ENCODE data around the gene SKAP2.

SKAP2 gene

GRCh38 chr7:26868841-26869495 is 4.6 kb upstream of the SKAP2 start:
- H3K27me3 ChIP-seq (ENCODE audit: control insufficient read depth in 1 of 2, insufficient read depth in 2 of 2, low read length in 2 of 2), result peaks cover 0 to 7% of the 10 kb centered on the region in 2 donors
- H3K4me3 ChIP-seq (ENCODE audit: low read depth in 1 of 2, low read length in 2 of 2), result no peak overlapping the region
- H3K27ac ChIP-seq (ENCODE audit: low read depth, low read length), result no peak overlapping the region

DNA sequence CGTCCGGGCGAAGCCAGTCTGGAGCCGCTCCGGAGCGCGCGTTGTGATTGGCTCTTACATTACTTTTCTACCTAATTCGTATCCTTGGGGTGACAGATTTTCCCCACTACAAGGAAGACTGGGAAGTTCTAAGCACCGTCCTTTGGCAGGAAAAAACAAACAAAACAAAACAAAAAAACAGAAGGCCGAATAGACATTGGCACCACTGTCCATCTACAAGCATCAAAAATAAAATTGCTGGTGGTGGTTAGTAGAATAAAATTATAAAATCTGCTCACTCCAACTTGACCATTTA is 651 bp upstream of the SKAP2 start:
- no peaks in the 10 kb centered on the region for H3K4me1 ChIP-seq (ENCODE audit: insufficient read depth, low read length)
- H3K27me3 ChIP-seq (ENCODE audit: control insufficient read depth in 1 of 2, insufficient read depth in 2 of 2, low read length in 2 of 2), result peaks cover 0 to 23% of the 10 kb centered on the region in 2 donors
- no peak overlapping the region for H3K9ac ChIP-seq (ENCODE audit: low read length)
- H3K36me3 ChIP-seq (ENCODE audit: insufficient read depth, low read length), result no peaks in the 10 kb centered on the region
- H3K9me3 ChIP-seq (ENCODE audit: low read length), result no peaks in the 10 kb centered on the region
- H3K27ac ChIP-seq (ENCODE audit: low read depth, low read length), result peak overlapping the region; percentile 24
- H3K4me3 ChIP-seq (ENCODE audit: low read depth in 1 of 2, low read length in 2 of 2), result peak overlapping the region; percentile 58 to 71

More at GRCh38 chr7:26868841-26869495, 4.6 kb upstream of the SKAP2 start:
- no peaks in the 10 kb centered on the region for H3K9me3 ChIP-seq (ENCODE audit: low read length)
- no peaks in the 10 kb centered on the region for H3K4me1 ChIP-seq (ENCODE audit: insufficient read depth, low read length)
- no peaks in the 10 kb centered on the region for H3K36me3 ChIP-seq (ENCODE audit: insufficient read depth, low read length)
- H3K9ac ChIP-seq (ENCODE audit: low read length), result no peak overlapping the region

DNA sequence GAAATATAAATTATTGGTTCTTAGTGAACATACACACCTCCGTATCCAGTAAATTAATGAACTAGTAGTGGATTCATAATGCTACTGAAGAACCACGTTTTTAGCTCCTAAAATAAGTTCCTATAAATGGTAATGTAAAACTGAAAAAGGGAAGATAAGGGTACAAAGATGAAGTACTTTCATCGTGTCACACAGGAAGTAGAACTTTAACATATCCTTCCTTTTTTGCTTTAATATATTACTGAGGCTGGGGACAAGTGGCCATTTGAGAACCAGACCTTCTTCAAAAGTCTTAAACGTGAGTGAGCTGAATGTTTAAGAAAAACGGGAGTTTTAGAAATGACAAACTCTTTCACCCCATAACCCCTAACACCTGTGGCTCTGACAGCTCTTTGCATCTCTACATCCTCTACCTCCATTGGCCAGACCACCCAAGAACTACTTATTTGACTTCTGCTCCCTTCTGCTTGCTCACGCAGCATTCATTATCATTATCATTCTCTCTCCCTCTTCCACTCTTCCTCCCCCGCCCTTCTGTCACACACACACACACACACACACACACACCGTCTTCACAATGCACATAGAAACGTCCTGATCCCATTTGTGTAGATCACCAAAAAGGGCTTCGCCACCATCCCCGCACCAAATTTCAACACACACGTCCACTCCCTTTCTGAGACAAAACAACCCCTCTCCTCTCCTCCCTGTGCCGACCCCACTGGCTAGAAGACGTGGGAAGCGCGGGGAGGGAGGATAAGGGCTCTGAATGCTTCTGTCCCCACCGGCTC is 677 bp downstream of the SKAP2 start:
- H3K27ac ChIP-seq (ENCODE audit: low read depth, low read length), result peak overlapping the region; percentile 79
- H3K9me3 ChIP-seq (ENCODE audit: low read length), result no peaks in the 10 kb centered on the region
- H3K36me3 ChIP-seq (ENCODE audit: insufficient read depth, low read length), result no peaks in the 10 kb centered on the region
- H3K4me1 ChIP-seq (ENCODE audit: insufficient read depth, low read length), result no peaks in the 10 kb centered on the region
- peaks cover 0 to 25% of the 10 kb centered on the region in 2 donors for H3K27me3 ChIP-seq (ENCODE audit: control insufficient read depth in 1 of 2, insufficient read depth in 2 of 2, low read length in 2 of 2)
- peak overlapping the region; percentile 58 to 71 for H3K4me3 ChIP-seq (ENCODE audit: low read depth in 1 of 2, low read length in 2 of 2)
- H3K9ac ChIP-seq (ENCODE audit: low read length), result peak overlapping the region; percentile 41

GRCh38 chr7:26862834-26863233 is 1.6 kb downstream of the SKAP2 start:
- Histone ChIP-seq H3K27ac (ENCODE audit: low read depth, low read length) (no peak overlapping the region), H3K36me3 (ENCODE audit: insufficient read depth, low read length) (no peaks in the 10 kb centered on the region), H3K4me3 (ENCODE audit: low read depth in 1 of 2, low read length in 2 of 2) (no peak overlapping the region), H3K9me3 (ENCODE audit: low read length) (no peaks in the 10 kb centered on the region), H3K4me1 (ENCODE audit: insufficient read depth, low read length) (no peaks in the 10 kb centered on the region), H3K9ac (ENCODE audit: low read length) (no peak overlapping the region), H3K27me3 (ENCODE audit: control insufficient read depth in 1 of 2, insufficient read depth in 2 of 2, low read length in 2 of 2) (peaks cover 0 to 28% of the 10 kb centered on the region in 2 donors)

DNA sequence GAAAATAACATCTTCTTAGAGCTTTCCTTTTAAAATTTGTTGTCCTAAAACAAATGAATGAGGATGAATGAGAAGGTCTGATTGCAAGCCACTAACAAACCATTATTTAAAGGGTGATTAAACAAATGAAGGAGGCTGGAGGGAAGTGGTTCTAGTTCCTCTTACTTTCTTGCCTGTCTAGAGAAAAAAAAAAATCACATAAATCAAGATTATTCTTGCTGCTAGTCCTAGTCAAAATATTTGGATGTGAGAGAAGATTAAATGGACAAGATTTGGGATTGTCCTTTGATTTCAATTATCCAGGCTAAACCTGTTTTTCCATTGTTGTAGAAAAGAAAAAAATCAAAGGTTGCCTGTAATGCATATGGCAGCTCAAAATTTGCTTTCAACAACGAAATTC is 3.3 kb downstream of the SKAP2 start:
- no peak overlapping the region for H3K27ac ChIP-seq (ENCODE audit: low read depth, low read length)

GRCh38 chr7:26860361-26860760 is 4.0 kb downstream of the SKAP2 start:
- Histone ChIP-seq H3K36me3 (ENCODE audit: insufficient read depth, low read length) (no peaks in the 10 kb centered on the region), H3K9ac (ENCODE audit: low read length) (no peak overlapping the region), H3K9me3 (ENCODE audit: low read length) (no peaks in the 10 kb centered on the region), H3K27ac (ENCODE audit: low read depth, low read length) (no peak overlapping the region), H3K27me3 (ENCODE audit: control insufficient read depth in 1 of 2, insufficient read depth in 2 of 2, low read length in 2 of 2) (peaks cover 4 to 31% of the 10 kb centered on the region in 2 donors), H3K4me3 (ENCODE audit: low read depth in 1 of 2, low read length in 2 of 2) (no peak overlapping the region), H3K4me1 (ENCODE audit: insufficient read depth, low read length) (no peaks in the 10 kb centered on the region)

More for the DNA sequence above, 3.3 kb downstream of the SKAP2 start:
- Histone ChIP-seq H3K36me3 (ENCODE audit: insufficient read depth, low read length) (no peaks in the 10 kb centered on the region), H3K9me3 (ENCODE audit: low read length) (no peaks in the 10 kb centered on the region), H3K4me1 (ENCODE audit: insufficient read depth, low read length) (no peaks in the 10 kb centered on the region), H3K4me3 (ENCODE audit: low read depth in 1 of 2, low read length in 2 of 2) (no peak overlapping the region), H3K9ac (ENCODE audit: low read length) (no peak overlapping the region), H3K27me3 (ENCODE audit: control insufficient read depth in 1 of 2, insufficient read depth in 2 of 2, low read length in 2 of 2) (peaks cover 4 to 31% of the 10 kb centered on the region in 2 donors)

DNA sequence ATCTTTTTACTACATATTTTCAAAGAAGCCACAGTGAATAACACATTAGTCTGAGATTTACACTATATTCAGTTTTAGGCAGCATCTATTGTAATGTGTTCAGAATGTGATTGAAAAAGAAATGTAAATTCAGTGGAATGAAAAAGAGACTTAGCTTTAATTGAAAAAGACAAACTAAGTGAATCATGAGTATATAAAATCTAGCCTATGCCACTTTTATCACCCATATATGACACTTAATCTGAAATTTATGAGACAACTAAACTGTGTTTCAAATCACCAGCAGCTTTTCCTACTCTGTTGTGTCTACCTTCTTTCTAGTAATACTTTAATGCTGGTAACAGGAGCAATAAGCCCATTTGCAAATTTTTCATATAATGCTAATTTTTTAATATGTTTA is 4.7 kb downstream of the SKAP2 start:
- Histone ChIP-seq H3K9ac (ENCODE audit: low read length) (no peak overlapping the region), H3K9me3 (ENCODE audit: low read length) (no peaks in the 10 kb centered on the region), H3K4me3 (ENCODE audit: low read depth in 1 of 2, low read length in 2 of 2) (no peak overlapping the region), H3K4me1 (ENCODE audit: insufficient read depth, low read length) (no peaks in the 10 kb centered on the region), H3K27ac (ENCODE audit: low read depth, low read length) (no peak overlapping the region), H3K36me3 (ENCODE audit: insufficient read depth, low read length) (no peaks in the 10 kb centered on the region), H3K27me3 (ENCODE audit: control insufficient read depth in 1 of 2, insufficient read depth in 2 of 2, low read length in 2 of 2) (peaks cover 4 to 31% of the 10 kb centered on the region in 2 donors)

DNA sequence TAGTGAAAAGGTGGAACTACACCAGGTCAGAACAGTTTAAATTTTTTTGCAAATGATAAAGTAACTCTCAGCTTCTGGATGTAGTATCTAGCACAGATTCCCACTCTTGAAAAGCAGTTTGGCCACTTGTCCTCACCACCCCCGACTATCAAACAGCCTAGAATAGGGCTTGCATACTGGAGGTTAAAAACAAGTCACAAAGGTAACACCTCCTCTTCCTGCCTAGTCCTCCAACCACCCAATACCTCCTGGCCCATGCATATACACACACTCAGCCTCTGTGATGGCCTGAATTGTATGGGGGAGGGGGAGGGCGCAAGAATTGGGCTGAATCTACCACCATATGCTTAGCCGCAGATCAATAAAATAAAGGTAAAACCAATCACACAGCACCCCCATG is 5.7 kb downstream of the SKAP2 start:
- Histone ChIP-seq H3K36me3 (ENCODE audit: insufficient read depth, low read length) (no peaks in the 10 kb centered on the region), H3K9ac (ENCODE audit: low read length) (no peak overlapping the region), H3K27me3 (ENCODE audit: control insufficient read depth in 1 of 2, insufficient read depth in 2 of 2, low read length in 2 of 2) (peaks cover 4 to 22% of the 10 kb centered on the region in 2 donors), H3K4me3 (ENCODE audit: low read depth in 1 of 2, low read length in 2 of 2) (no peak overlapping the region), H3K27ac (ENCODE audit: low read depth, low read length) (no peak overlapping the region), H3K4me1 (ENCODE audit: insufficient read depth, low read length) (no peaks in the 10 kb centered on the region), H3K9me3 (ENCODE audit: low read length) (no peaks in the 10 kb centered on the region)

DNA sequence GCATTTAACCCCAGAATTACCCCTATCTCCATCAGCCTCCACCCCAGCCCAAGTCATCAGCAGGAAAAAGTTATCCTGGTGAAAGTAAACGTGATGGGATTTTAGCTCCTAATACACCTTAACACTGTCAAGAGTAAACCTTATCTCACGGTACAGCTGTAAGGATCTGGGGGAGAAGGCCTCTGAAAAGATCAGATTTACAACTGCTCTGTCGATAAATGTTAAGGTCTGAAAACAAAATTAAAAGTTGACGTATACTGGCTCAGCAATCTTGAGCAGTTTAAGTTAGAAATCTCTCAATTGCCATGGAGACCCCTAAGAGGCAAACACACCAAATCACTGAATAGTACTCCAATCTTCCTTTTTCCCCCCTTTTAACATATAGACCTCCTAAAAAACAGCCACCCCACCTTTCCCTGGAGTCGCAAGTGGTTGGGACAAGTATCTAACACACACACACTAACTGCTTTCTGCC is 6.1 kb downstream of the SKAP2 start:
- Histone ChIP-seq H3K9me3 (ENCODE audit: low read length) (no peaks in the 10 kb centered on the region), H3K4me3 (ENCODE audit: low read depth in 1 of 2, low read length in 2 of 2) (no peak overlapping the region), H3K4me1 (ENCODE audit: insufficient read depth, low read length) (no peaks in the 10 kb centered on the region), H3K9ac (ENCODE audit: low read length) (no peak overlapping the region), H3K27me3 (ENCODE audit: control insufficient read depth in 1 of 2, insufficient read depth in 2 of 2, low read length in 2 of 2) (peaks cover 4 to 18% of the 10 kb centered on the region in 2 donors), H3K36me3 (ENCODE audit: insufficient read depth, low read length) (no peaks in the 10 kb centered on the region), H3K27ac (ENCODE audit: low read depth, low read length) (no peak overlapping the region)

DNA sequence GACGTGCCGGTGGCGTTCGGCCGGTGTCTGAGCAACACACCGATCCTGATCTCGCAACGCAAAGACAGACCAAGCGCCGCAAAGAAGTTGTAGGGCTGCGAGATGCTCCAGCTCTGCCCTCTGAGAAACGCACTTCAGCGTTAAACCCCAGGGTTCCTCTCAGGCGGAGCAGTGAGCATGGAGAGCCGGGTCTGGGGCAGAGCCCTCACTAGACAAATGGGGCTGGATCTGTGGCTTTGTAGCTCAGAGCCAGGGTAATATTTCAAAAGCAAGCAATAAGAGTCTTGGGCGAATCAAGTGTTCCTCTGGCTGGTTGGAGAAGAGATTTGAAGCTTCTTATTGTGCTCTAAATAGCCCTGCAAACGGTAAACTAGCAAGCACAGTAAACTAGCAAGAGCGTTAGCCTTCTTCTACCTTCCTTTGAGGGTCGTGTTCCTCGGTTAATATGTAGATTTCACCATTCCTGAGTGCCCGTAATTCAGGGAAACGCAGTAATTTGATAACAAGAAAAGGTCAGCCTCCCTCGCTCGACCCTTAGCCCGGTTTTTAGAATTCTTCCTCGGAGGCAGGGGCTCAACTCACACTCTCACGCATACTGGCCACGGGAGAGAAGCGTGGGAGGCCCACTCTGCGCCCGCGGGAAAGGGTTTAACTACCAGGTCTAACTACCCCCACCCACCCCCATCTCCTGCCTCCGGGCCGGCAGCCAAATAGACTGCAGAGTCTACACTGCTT is 6.7 kb downstream of the SKAP2 start:
- Histone ChIP-seq H3K9me3 (ENCODE audit: low read length) (no peaks in the 10 kb centered on the region), H3K27ac (ENCODE audit: low read depth, low read length) (no peak overlapping the region), H3K4me3 (ENCODE audit: low read depth in 1 of 2, low read length in 2 of 2) (no peak overlapping the region), H3K9ac (ENCODE audit: low read length) (no peak overlapping the region), H3K27me3 (ENCODE audit: control insufficient read depth in 1 of 2, insufficient read depth in 2 of 2, low read length in 2 of 2) (peaks cover 10 to 18% of the 10 kb centered on the region in 2 donors), H3K36me3 (ENCODE audit: insufficient read depth, low read length) (no peaks in the 10 kb centered on the region), H3K4me1 (ENCODE audit: insufficient read depth, low read length) (no peaks in the 10 kb centered on the region)

DNA sequence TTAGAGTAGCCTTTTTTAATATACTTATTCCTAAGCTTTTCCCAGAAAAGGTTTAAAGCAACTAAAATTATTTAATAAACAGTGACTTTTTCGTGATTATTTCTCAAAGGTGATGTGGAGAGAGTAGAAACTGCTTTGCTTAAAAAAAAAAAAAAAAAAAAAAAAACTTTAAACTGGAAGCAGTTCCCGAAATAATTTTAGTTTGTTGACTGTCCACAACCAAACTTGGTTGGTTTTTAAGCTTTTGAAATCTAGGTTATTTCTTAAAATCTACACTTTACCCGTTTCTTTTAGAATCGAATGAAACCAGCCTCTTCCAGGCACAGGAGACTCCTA is 7.3 kb downstream of the SKAP2 start:
- H3K9me3 ChIP-seq (ENCODE audit: low read length), result no peaks in the 10 kb centered on the region
- H3K4me3 ChIP-seq (ENCODE audit: low read depth in 1 of 2, low read length in 2 of 2), result no peak overlapping the region
- H3K4me1 ChIP-seq (ENCODE audit: insufficient read depth, low read length), result no peaks in the 10 kb centered on the region
- no peak overlapping the region for H3K9ac ChIP-seq (ENCODE audit: low read length)
- H3K27me3 ChIP-seq (ENCODE audit: control insufficient read depth in 1 of 2, insufficient read depth in 2 of 2, low read length in 2 of 2), result peaks cover 10 to 23% of the 10 kb centered on the region in 2 donors
- no peak overlapping the region for H3K27ac ChIP-seq (ENCODE audit: low read depth, low read length)
- H3K36me3 ChIP-seq (ENCODE audit: insufficient read depth, low read length), result no peaks in the 10 kb centered on the region

All from muscle layer of colon (tissue), 2 donors.